GM21825 (cell line): ENCODE measurements around the gene HUS1.
"Not testable (repeated sequence)": the region's sequence is repeated elsewhere in the genome, so short reads cannot be mapped to it uniquely, and the experiment has no call there.

Source experiments
- ATAC-seq: cut with Tn5 transposase; IDR thresholded peaks from one replicate; pipeline ENCODE4 v1.9.1; 2021; ENCODE audit warnings: mild to moderate bottlenecking, moderate library complexity; ENCODE audit not compliant: unreplicated experiment

The HUS1 gene

GRCh38 chr7:47931005-47932004 lies 48.1 kb downstream of the HUS1 start:
- no peak for ATAC-seq

DNA sequence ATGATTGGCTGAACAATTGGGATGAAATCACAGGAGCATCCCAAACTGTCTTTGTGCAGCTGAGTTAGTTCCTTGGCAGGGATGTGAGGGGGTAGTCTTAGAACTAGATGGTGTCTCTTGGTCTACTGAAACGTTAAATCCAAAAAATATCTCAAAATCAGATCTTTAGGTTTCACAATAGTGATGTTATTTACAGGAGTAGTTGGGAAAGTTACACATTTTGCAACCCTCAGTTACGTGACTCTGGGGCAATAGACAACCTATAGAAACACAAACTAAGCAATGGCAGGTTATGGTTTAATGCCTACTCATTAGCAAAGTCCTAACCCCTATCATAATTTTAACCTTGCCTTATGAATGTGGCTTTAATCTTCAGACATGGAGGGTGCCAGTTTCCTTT lies 55.1 kb downstream of the HUS1 start:
- ATAC-seq, result no peak

DNA sequence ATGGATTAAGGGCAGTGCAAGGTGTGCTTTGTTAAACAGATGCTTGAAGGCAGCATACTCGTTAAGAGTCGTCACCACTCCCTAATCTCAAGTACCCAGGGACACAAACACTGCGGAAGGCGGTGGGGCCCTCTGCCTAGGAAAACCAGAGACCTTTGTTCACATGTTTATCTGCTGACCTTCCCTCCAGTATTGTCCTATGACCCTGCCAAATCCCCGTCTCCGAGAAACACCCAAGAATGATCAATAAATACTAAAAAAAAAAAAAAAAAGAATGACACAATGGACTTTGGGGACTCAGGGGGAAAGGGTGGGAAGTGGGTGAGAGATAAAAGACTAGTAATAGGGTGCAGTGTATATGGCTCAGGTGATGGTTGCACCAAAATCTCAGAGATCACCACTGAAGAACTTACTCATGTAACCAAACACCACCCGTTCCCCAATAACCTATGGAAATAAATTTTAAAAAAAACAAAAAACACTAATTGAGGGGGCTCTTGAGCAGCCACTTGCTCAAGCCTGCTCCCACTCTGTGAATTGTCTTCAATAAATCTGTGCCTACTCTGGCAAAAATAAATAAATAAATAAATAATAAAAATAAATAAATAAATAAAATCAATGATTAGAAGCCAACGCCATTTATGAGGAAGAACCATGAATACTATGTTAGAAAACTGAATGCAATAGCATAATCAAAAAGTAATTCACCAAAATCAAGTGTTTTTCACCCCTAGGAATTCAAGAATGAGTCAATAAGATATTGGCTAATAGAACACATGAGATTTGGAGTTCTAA lies 56.1 kb downstream of the HUS1 start:
- ATAC-seq, result not testable (repeated sequence)

DNA sequence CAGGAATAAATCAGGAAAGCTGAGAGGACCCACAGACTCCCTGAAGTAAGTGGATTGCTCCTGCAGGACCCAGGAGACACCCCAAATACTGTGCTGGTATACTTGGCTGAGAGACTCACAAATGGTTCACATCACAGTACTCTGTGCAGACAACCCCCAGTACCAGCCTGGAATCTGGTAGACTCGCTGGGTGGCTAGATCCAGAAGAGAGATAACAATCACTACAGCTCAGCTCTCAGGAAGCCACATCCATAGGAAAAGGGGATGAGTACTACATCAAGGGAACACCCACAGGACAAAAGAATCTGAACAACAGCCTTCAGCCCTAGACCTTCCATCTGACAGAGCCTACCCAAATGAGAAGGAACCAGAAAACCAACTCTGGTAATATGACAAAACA lies 62.9 kb downstream of the HUS1 start:
- ATAC-seq, result not testable (repeated sequence)

DNA sequence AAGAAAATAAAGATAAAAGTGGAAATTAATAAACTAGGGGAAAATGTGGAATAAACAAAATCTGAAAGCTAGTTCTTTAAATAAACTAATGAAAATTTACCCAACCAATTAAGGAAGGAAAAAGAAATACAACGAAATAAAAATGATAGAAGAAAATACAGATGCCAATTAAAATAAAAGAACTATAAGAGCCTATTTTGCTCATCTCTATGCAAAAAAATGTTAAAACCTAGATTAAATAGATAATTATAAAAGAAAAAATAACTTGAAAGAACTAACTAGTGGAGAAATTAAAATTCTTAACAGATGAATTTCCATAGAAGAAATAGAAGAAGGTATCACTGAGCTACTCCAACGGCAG lies 63.8 kb downstream of the HUS1 start:
- no peak for ATAC-seq

GRCh38 chr7:47914717-47915615 lies 64.4 kb downstream of the HUS1 start:
- no peak for ATAC-seq
